Measurements from ENCODE around the gene ZFYVE9.
"Not testable (repeated sequence)": the region's sequence is repeated elsewhere in the genome, so short reads cannot be mapped to it uniquely, and the experiment has no call there.

Gene ZFYVE9

GRCh38 chr1:52192024-52192423 lies 50.1 kb downstream of the ZFYVE9 start:
- TF ChIP-seq CTCF (IDR thresholded peaks at IDR 0.05; ENCODE audit: unreplicated experiment in 3 of 3): no peak
- H3K27ac Mint-ChIP-seq: no peak overlapping the region
- no peak overlapping the region for H3K4me3 Mint-ChIP-seq
- H3K9me3 Mint-ChIP-seq: peaks cover 9% of the 10 kb centered on the region
- H3K4me1 Mint-ChIP-seq: no peaks in the 10 kb centered on the region
- H3K36me3 Mint-ChIP-seq (ENCODE audit: low read depth): peaks cover 12% of the 10 kb centered on the region
- no peaks in the 10 kb centered on the region for H3K27me3 Mint-ChIP-seq (ENCODE audit: low read depth)

- no peak for TF ChIP-seq CTCF (IDR thresholded peaks at IDR 0.05; ENCODE audit: unreplicated experiment in 3 of 3)
- Mint-ChIP-seq H3K36me3 (ENCODE audit: low read depth) (peaks cover 12% of the 10 kb centered on the region), H3K9me3 (peaks cover 7% of the 10 kb centered on the region), H3K4me3 (no peak overlapping the region), H3K4me1 (no peaks in the 10 kb centered on the region), H3K27ac (no peak overlapping the region), H3K27me3 (ENCODE audit: low read depth) (no peaks in the 10 kb centered on the region)
Observed at GRCh38 chr1:52192436-52192835, 50.5 kb downstream of the ZFYVE9 start.

DNA sequence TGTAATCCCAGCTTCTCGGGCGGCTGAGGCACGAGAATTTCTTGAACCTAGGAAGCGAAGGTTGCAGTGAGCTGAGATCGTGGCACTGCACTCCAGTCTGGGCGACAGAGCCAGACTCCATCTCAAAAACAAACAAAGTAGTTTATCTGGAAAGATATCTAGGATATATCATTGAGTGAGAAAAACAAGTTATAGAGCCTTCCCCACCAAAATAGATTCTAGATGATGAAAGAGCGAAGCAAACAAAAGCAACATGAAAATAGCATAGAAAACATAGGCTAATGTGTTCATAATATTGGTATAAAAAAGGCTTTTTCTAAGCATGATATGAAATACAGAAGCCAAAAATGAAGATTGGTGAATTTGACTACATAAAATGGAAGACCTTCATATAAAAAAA lies 52.1 kb downstream of the ZFYVE9 start:
- no peak overlapping the region for H3K4me3 Mint-ChIP-seq
- no peak overlapping the region for H3K27ac Mint-ChIP-seq
- H3K9me3 Mint-ChIP-seq: peaks cover 5% of the 10 kb centered on the region
- no peaks in the 10 kb centered on the region for H3K4me1 Mint-ChIP-seq
- H3K27me3 Mint-ChIP-seq (ENCODE audit: low read depth): no peaks in the 10 kb centered on the region
- TF ChIP-seq CTCF (IDR thresholded peaks at IDR 0.05; ENCODE audit: unreplicated experiment in 3 of 3): no peak
- peaks cover 14% of the 10 kb centered on the region for H3K36me3 Mint-ChIP-seq (ENCODE audit: low read depth)

DNA sequence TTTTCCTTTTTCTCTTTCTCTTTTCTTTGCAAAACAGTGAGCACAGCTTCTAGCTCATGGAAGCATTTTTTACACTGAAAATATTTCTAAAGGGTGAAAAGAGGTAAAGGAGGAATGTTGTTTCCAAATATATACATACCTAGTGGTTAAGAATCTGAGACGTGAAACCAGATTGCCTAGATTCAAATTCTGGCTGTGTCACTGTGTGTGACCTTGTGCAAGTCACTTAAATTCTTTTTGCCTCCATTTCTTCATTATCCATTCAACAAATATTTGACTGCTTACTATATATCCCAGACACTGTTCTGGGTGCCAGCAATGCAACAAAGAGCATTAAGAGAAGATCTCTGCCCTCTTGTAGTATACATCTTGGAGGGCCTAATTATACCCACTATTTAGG lies 53.3 kb downstream of the ZFYVE9 start:
- Mint-ChIP-seq H3K36me3 (ENCODE audit: low read depth) (peaks cover 15% of the 10 kb centered on the region), H3K27ac (no peak overlapping the region), H3K4me1 (no peaks in the 10 kb centered on the region), H3K9me3 (peaks cover 9% of the 10 kb centered on the region), H3K27me3 (ENCODE audit: low read depth) (no peaks in the 10 kb centered on the region), H3K4me3 (no peak overlapping the region)
- no peak for TF ChIP-seq CTCF (IDR thresholded peaks at IDR 0.05; ENCODE audit: unreplicated experiment in 3 of 3)

DNA sequence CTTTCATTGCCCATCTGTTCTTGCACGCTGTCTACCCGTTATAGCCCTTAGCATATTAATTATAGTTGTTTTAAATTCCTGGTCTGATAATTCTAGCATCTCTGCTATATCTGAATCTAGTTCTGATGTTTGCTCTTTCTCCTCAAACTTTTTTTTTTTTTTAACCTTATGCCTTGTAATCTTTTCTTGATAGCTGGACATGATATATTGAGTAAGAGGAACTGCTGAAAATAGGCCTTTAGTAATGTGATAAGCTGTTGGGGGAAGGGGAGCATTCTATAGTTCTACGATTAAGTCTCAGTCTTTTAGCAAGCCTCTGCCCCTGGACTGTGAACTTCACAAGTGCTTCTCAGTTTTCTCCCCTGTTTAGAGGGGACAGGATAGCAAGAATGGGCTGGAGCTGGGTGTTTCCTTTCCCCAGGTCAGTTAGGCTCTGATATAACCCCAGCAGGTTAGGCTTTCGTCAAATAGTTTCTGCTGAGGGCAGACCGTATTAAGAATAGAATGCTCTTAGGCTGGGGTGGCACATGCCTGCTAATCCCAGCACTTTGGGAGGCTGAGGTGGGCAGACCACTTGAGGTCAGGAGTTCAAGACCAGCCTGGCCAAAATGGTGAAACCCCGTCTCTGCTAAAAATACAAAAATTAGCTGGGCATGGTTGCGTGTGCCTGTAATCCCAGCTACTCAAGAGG lies 62.2 kb downstream of the ZFYVE9 start:
- Mint-ChIP-seq H3K9me3 (peaks cover 15% of the 10 kb centered on the region), H3K27ac (peak overlapping the region in 1 of 3 experiments; percentile 35), H3K4me1 (peaks cover 7% of the 10 kb centered on the region), H3K36me3 (ENCODE audit: low read depth) (peaks cover 24% of the 10 kb centered on the region), H3K4me3 (no peak overlapping the region), H3K27me3 (ENCODE audit: low read depth) (no peaks in the 10 kb centered on the region)
- no peak for TF ChIP-seq CTCF (IDR thresholded peaks at IDR 0.05; ENCODE audit: unreplicated experiment in 3 of 3)

GRCh38 chr1:52204696-52205095 lies 62.8 kb downstream of the ZFYVE9 start:
- H3K27me3 Mint-ChIP-seq (ENCODE audit: low read depth): no peaks in the 10 kb centered on the region
- H3K4me1 Mint-ChIP-seq: peaks cover 7% of the 10 kb centered on the region
- H3K36me3 Mint-ChIP-seq (ENCODE audit: low read depth): peaks cover 18% of the 10 kb centered on the region
- peaks cover 11% of the 10 kb centered on the region for H3K9me3 Mint-ChIP-seq
- no peak for TF ChIP-seq CTCF (IDR thresholded peaks at IDR 0.05; ENCODE audit: unreplicated experiment in 3 of 3)
- no peak overlapping the region for H3K27ac Mint-ChIP-seq
- no peak overlapping the region for H3K4me3 Mint-ChIP-seq

- not testable (repeated sequence) for H3K4me3 Mint-ChIP-seq; H3K4me1 Mint-ChIP-seq; H3K27ac Mint-ChIP-seq; H3K9me3 Mint-ChIP-seq; H3K27me3 Mint-ChIP-seq (ENCODE audit: low read depth)
- peaks cover 11% of the 10 kb centered on the region for H3K36me3 Mint-ChIP-seq (ENCODE audit: low read depth)
Observed at GRCh38 chr1:52206686-52207085, 64.8 kb downstream of the ZFYVE9 start.
